Measurements from ENCODE around the gene FHOD3.

Gene FHOD3

DNA sequence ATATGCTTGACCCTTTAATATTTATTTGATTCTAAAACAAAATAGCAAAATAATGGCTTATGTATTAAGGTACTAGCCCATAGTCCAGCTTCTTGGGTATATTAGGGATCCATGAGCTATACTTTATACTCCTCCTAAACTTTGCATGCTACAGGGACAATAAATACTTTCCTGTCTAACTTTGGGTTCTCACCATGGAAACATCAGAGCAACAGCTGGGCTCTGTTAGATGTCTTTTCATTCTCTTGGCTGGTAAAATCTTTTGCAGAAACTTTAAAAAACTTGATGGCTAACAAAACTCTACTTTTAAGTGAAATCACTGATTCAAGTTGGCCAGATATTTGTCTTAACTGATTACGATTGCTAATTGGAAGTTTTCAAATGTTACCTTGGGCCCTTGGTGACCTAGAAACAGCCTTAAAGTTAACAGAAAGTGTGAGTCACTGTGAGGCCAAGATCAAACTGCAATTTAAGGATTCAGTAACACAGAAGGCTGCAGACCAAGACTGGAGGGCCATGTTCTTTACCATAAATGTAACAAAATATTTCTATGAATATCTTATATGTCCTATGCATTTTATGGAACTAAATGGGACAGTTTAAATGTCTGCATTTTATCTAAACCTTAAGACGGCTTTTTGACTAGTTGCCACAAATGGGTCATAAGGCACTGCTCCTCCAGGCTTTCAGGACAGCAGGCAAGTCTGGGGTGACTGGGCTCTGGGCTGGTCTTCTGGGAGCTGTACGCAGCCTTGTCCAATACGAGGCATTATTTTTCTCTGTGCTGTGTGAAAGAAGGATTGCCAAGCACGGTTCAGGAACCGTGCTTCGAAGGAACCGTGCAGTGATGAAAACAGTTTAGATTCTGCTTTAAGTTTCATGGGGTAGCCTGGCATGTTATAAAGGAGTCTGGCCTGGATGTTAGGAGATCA lies 342.8 kb downstream of the FHOD3 start:
- DNase-seq, result no peak

GRCh38 chr18:36643061-36643460 lies 345.5 kb downstream of the FHOD3 start:
- DNase-seq, result no peak

GRCh38 chr18:36648803-36649202 lies 351.3 kb downstream of the FHOD3 start:
- no peak for DNase-seq

DNA sequence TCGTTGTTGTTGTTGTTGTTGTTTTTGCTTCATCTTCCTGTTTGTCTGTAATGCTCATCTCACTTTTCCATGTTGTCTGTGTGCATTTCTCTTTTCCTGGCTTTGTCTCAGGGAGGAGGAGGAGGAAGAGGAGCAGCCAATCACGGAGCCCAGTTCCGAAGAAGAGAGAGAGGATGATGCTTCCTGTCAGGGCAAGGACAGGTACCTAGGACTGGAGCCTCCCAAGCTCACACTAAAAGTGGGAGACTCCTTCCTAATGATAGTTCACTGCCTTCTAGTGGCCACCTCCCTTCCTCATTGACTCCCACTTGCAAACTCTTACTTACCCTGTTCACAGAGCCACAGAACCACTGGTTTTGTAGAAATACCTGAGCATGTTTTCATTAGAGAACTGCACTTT lies 351.7 kb downstream of the FHOD3 start:
- no peak for DNase-seq

GRCh38 chr18:36650266-36650665 lies 352.8 kb downstream of the FHOD3 start:
- DNase-seq, result no peak

GRCh38 chr18:36650906-36651305 lies 353.4 kb downstream of the FHOD3 start:
- DNase-seq, result no peak

DNA sequence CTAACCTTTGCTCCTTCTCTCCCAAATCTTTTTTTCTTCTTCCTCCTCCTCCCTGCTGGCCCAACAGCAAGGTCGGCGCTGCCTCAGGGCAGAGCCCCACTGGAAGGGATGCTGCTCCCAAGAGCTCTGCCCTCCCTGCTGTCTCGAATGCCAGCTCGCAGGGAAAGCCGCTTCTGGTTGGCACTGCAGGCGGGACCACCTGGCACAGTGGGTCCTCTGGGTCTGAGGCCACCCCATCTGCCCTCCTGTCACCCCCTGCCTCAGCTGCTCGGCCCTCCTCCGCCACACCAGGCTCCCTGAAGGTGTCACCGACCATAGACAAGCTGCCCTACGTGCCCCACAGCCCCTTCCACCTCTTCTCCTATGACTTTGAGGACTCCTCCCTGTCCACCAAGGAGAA lies 355.0 kb downstream of the FHOD3 start:
- no peak for DNase-seq

- no peak for DNase-seq
These were observed 355.8 kb downstream of the FHOD3 start for GRCh38 chr18:36653141-36653869.

- DNase-seq, result no peak
These were observed 356.4 kb downstream of the FHOD3 start for GRCh38 chr18:36653870-36654269.

- no peak for DNase-seq
These were observed 357.6 kb downstream of the FHOD3 start for GRCh38 chr18:36655074-36655473.

- DNase-seq, result no peak
These were observed 358.4 kb downstream of the FHOD3 start for GRCh38 chr18:36655930-36656329.

DNA sequence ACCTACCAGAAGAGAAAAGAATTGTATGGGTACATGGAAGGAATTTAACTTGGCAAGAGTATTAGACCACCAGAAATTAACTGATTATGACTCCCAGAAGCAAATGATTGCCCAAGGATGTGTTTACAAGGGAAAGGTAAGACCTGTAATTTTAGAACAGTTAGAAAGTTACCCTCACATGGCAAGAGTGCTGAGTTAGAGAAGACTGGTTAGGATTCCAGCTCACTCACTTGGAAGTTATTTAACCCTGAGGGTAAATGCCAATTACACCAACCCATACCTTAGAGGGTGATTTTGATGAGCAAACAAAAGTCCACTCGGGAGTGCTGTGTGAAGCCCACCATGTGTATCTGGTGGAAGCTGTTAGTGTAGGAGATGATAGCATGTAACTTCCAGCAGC lies 361.1 kb downstream of the FHOD3 start:
- DNase-seq, result no peak

DNA sequence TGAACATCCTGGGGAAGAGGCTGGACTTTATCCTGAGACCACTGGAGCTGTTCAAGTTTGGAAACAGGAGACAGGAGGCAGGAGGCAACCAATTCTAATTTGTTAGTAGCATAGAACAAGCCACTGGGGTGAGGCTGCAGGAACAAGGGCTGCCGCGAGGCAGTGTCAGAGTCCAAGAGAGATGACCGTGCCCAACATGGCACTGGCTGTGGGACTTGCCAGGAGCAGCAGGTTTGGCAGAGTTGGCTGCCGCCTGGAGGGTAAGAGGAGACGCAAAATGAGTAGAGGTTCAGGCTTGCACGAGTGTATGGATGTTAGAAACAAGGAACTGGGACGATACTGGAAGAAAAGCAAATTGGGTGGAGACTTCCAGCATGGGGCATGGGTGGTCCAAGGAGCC lies 362.8 kb downstream of the FHOD3 start:
- no peak for DNase-seq

DNA sequence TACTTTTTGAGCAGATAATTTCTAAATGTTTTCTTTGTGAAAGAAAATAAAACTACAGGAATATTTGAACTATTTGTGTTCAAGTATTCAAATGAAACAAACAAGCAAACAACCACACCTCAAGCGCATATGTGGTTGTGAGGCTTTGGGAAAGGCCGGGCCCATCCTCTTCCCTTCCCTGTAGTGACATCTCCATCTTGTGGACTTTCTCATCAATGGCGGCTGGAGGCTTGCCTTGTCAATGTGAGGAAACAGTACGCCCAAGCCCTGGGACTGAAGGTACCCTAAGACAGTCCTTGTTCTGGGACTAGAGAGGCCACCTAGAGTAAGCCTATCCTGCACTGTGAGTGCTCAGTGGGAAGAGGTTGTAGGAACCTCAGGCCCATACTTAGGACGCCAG lies 364.5 kb downstream of the FHOD3 start:
- DNase-seq, result no peak

GRCh38 chr18:36663312-36663711 lies 365.8 kb downstream of the FHOD3 start:
- no peak for DNase-seq

- no peak for DNase-seq
These were observed 368.4 kb downstream of the FHOD3 start for GRCh38 chr18:36665952-36666351.

DNA sequence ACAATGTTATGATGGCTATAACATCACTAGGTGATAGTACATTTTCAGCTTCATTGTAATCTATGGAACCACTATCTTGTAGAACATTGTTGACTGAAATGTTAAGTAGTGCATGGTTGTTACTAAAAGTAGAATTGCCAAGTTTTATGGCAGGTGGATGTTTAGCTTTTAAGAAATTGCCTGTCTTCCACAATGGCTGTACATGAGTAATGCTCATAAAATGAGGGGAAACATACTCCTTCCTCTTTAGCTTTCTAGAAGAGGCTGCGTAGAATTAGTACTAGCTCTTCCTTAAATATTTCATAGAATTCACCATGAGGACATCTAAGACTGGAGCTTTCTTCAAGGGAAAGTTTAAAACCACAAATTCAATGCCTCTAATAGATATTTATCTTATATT lies 370.3 kb downstream of the FHOD3 start:
- DNase-seq, result no peak

GRCh38 chr18:36668349-36668748 lies 370.8 kb downstream of the FHOD3 start:
- no peak for DNase-seq

- no peak for DNase-seq
These were observed 375.2 kb downstream of the FHOD3 start for GRCh38 chr18:36672437-36673344.

- no peak for DNase-seq
These were observed 375.9 kb downstream of the FHOD3 start for GRCh38 chr18:36673452-36673851.

DNA sequence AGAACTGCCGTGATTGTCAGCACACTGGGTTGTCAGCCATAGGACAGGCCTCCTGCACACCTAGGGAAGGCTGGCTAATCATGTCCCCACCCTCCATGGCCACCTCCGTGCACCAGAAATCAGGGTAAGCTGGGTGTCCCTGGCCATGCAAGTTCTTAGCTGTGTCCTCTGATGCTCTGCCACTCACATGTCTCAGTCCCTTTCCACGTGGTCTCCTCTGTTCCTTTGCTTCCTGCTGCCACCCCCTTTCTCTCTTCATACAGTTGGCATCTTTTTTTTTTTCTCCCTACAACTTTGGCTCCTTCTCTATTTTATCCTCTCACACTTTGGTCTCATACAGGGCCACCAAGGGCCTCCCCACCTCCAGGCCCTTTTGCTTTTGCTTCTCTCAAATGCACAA lies 377.6 kb downstream of the FHOD3 start:
- no peak for DNase-seq

- DNase-seq, result no peak
These were observed 378.0 kb downstream of the FHOD3 start for GRCh38 chr18:36675542-36675941.

- no peak for DNase-seq
These were observed 379.1 kb downstream of the FHOD3 start for GRCh38 chr18:36676629-36677028.
